Neural progenitor cell (in vitro differentiated cells): ENCODE measurements around the gene CLDND1. TPM values are rescaled to one million over a fixed set of nuclear protein-coding genes. Genes with fewer than 3 reads are reported as not detected.

ENCODE experiments used
- DNase-seq: peaks from one replicate; pipeline ENCODE4 v3.0.0-alpha.2; 2016; ENCODE audit warnings: low spot score
- H2AFZ ChIP-seq: fragments of 200-600 bp; sonication (generic); replicated peaks from 2 replicates; pipeline ENCODE4 v1.6.1; 2016; ENCODE audit warnings: antibody characterized with exemption
- H3F3A ChIP-seq: fragments of 200-600 bp; sonication (generic); 2 replicates; pipeline ENCODE4 v1.6.1; 2016; ENCODE audit warnings: antibody characterized with exemption, low read depth
- H3K27ac ChIP-seq: fragments of 200-600 bp; sonication (generic); 2 replicates; pipeline ENCODE4 v1.5.1; 2016; ENCODE audit warnings: mild to moderate bottlenecking
- H3K27me3 ChIP-seq: fragments of 200-600 bp; sonication (generic); 2 replicates; pipeline ENCODE4 v1.6.1; 2016; ENCODE audit warnings: mild to moderate bottlenecking, moderate library complexity
- H3K36me3 ChIP-seq: fragments of 200-600 bp; sonication (generic); 2 replicates; pipeline ENCODE4 v1.5.1; 2016
- H3K4me1 ChIP-seq: fragments of 200-600 bp; sonication (generic); 2 replicates; pipeline ENCODE4 v1.6.1; 2016; ENCODE audit warnings: mixed run types
- H3K4me2 ChIP-seq: fragments of 200-600 bp; sonication (generic); 2 replicates; pipeline ENCODE4 v1.6.1; 2016
- H3K4me3 ChIP-seq: fragments of 200-600 bp; sonication (generic); 2 replicates; pipeline ENCODE4 v1.5.1; 2016
- H3K79me2 ChIP-seq: fragments of 200-600 bp; sonication (generic); 2 replicates; pipeline ENCODE4 v1.6.1; 2016; ENCODE audit warnings: low read depth
- H3K9ac ChIP-seq: fragments of 200-600 bp; sonication (generic); 2 replicates; pipeline ENCODE4 v1.6.1; 2016
- H3K9me3 ChIP-seq: fragments of 200-600 bp; sonication (generic); 2 replicates; pipeline ENCODE4 v1.5.1; 2016; ENCODE audit warnings: low read depth
- H4K20me1 ChIP-seq: fragments of 200-600 bp; sonication (generic); 2 replicates; pipeline ENCODE4 v1.6.1; 2016; ENCODE audit warnings: low read depth
- H3K27ac Mint-ChIP-seq: 3 replicates; pipeline ENCODE4 v1.8.0; 2021; ENCODE audit warnings: mixed read lengths
- H3K27me3 Mint-ChIP-seq: 2 replicates; pipeline ENCODE4 v1.8.0; 2022; ENCODE audit warnings: low read depth, mild to moderate bottlenecking, inconsistent platforms, moderate library complexity, mixed read lengths; ENCODE audit not compliant: insufficient read depth
- H3K36me3 Mint-ChIP-seq: 3 replicates; pipeline ENCODE4 v1.8.0; 2021; ENCODE audit warnings: mixed read lengths
- H3K4me1 Mint-ChIP-seq: 3 replicates; pipeline ENCODE4 v1.8.0; 2021; ENCODE audit warnings: mixed read lengths
- H3K4me3 Mint-ChIP-seq: 3 replicates; pipeline ENCODE4 v1.8.0; 2021; ENCODE audit warnings: mild to moderate bottlenecking, moderate library complexity, mixed read lengths
- H3K9me3 Mint-ChIP-seq: 3 replicates; pipeline ENCODE4 v1.8.0; 2020; ENCODE audit warnings: mixed read lengths
- EZH2 ChIP-seq: fragments of 200-600 bp; sonication (generic); IDR thresholded peaks from 2 replicates; pipeline ENCODE4 v1.6.1; 2017; ENCODE audit warnings: antibody characterized with exemption, mild to moderate bottlenecking, moderate library complexity
- EZH2phosphoT487 ChIP-seq: fragments of 200-600 bp; sonication (generic); IDR thresholded peaks from 2 replicates; pipeline ENCODE4 v1.6.1; 2017; ENCODE audit warnings: antibody characterized with exemption
- small RNA-seq: library from RNA; depleted of rRNA; stranded (forward); fragments of <200 nt; gene quantifications from one replicate; pipeline ENCODE3, GENCODE V24; 2015
- total RNA-seq: library from RNA; depleted of rRNA; stranded (reverse); fragments of >200 nt; gene quantifications from 2 replicates; pipeline ENCODE4 v1.2.3, GENCODE V29; 2015; ENCODE audit warnings: low replicate concordance
- TF ChIP-seq, protein P1 (sequence below): fragments of 200-600 bp; sonication (generic); IDR thresholded peaks from 2 replicates; pipeline ENCODE4 v1.5.1; 2017; ENCODE audit warnings: antibody characterized with exemption, mild to moderate bottlenecking

Gene CLDND1
- total RNA-seq, 1 donor from 2014 or later, result 176 TPM

DNA sequence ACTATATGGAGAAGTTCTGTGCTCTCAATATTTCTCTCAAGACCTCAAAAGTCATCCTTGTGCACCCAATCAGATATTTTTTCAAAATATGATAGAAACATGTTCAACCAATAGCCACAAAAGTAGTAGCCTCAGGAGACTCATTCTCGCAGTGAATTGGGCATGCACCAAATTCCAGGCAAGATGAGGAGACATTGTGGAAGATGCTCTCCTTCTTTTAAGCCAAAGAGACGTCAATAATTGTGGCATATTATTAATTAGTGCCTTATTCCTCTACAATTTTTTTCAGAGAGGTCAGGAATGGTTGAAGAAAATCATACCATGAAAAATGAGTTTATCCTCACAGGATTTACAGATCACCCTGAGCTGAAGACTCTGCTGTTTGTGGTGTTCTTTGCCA, 25.3 kb downstream of the CLDND1 start, which contains the start of gene OR5K2:
Gene OR5K2 (plus strand): TSS at position 301 of the 400 bp plus-strand sequence. CDS start 0 bp downstream, at position 301.
- Mint-ChIP-seq H3K9me3 (no peaks in the 10 kb centered on the region), H3K27ac (no peak within 1 kb of the TSS)

DNA sequence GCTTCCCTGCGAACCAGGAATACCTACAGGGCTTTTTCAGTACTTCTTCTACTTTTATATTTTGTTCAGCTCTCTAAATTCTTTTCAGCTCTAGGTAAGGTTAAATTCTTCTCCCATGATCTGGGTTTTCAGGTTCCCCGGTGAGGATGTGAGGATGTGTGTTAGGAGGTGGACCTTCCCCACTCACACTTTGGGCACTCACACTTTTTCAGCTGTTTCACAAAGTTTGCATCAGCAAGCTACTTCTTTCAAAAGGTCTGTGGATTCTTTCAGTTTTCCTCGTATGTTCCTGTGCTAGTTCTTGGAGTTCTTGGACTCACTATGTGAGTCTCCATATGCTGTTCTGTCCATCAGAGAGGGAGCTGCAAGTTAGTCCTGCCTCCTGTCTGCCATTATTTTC, 39.1 kb downstream of the CLDND1 start:
- Histone ChIP-seq H3K79me2 (no peaks in the 10 kb centered on the region), H3K9me3 (peaks cover 2% of the 10 kb centered on the region), H4K20me1 (no peaks in the 10 kb centered on the region), H3K27me3 (no peaks in the 10 kb centered on the region), H3F3A (no peaks in the 10 kb centered on the region), H3K36me3 (no peaks in the 10 kb centered on the region), H3K9ac (no peak overlapping the region), H3K4me3 (no peak overlapping the region), H3K27ac (no peak overlapping the region), H3K4me2 (no peak overlapping the region), H2AFZ (no peak overlapping the region), H3K4me1 (no peaks in the 10 kb centered on the region)
- Mint-ChIP-seq H3K4me1 (peaks cover 8% of the 10 kb centered on the region), H3K9me3 (peaks cover 10% of the 10 kb centered on the region), H3K4me3 (no peak overlapping the region), H3K36me3 (no peaks in the 10 kb centered on the region), H3K27ac (no peak overlapping the region), H3K27me3 (peaks cover 10% of the 10 kb centered on the region)
- DNase-seq, result no peak
- TF ChIP-seq EZH2 (no peak), EZH2phosphoT487 (no peak)
- TF ChIP-seq, protein P1, sequence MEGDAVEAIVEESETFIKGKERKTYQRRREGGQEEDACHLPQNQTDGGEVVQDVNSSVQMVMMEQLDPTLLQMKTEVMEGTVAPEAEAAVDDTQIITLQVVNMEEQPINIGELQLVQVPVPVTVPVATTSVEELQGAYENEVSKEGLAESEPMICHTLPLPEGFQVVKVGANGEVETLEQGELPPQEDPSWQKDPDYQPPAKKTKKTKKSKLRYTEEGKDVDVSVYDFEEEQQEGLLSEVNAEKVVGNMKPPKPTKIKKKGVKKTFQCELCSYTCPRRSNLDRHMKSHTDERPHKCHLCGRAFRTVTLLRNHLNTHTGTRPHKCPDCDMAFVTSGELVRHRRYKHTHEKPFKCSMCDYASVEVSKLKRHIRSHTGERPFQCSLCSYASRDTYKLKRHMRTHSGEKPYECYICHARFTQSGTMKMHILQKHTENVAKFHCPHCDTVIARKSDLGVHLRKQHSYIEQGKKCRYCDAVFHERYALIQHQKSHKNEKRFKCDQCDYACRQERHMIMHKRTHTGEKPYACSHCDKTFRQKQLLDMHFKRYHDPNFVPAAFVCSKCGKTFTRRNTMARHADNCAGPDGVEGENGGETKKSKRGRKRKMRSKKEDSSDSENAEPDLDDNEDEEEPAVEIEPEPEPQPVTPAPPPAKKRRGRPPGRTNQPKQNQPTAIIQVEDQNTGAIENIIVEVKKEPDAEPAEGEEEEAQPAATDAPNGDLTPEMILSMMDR, result no peak

More for the DNA sequence above, 25.3 kb downstream of the CLDND1 start, which contains the start of gene OR5K2:
- no peak within 1 kb of the TSS for H2AFZ ChIP-seq
- H3K9me3 ChIP-seq, result no peaks in the 10 kb centered on the region
- H3K4me3 Mint-ChIP-seq, result no peak within 1 kb of the TSS
- no peaks in the 10 kb centered on the region for H3K36me3 Mint-ChIP-seq
- no peaks in the 10 kb centered on the region for H3K79me2 ChIP-seq
- no peaks in the 10 kb centered on the region for H4K20me1 ChIP-seq
- no peaks in the 10 kb centered on the region for H3K36me3 ChIP-seq
- TF ChIP-seq, protein P1, result no peak
- TF ChIP-seq EZH2phosphoT487 (no peak), EZH2 (no peak)
- no peak within 1 kb of the TSS for H3K9ac ChIP-seq
- DNase-seq, result no peak
- H3K4me1 Mint-ChIP-seq, result no peaks in the 10 kb centered on the region
- no peak within 1 kb of the TSS for H3K4me3 ChIP-seq
- H3F3A ChIP-seq, result no peaks in the 10 kb centered on the region
- H3K27ac ChIP-seq, result no peak within 1 kb of the TSS
- no peaks in the 10 kb centered on the region for H3K4me1 ChIP-seq
- H3K27me3 ChIP-seq, result no peaks in the 10 kb centered on the region
- no peak within 1 kb of the TSS for H3K4me2 ChIP-seq
- peaks cover 2% of the 10 kb centered on the region for H3K27me3 Mint-ChIP-seq

DNA sequence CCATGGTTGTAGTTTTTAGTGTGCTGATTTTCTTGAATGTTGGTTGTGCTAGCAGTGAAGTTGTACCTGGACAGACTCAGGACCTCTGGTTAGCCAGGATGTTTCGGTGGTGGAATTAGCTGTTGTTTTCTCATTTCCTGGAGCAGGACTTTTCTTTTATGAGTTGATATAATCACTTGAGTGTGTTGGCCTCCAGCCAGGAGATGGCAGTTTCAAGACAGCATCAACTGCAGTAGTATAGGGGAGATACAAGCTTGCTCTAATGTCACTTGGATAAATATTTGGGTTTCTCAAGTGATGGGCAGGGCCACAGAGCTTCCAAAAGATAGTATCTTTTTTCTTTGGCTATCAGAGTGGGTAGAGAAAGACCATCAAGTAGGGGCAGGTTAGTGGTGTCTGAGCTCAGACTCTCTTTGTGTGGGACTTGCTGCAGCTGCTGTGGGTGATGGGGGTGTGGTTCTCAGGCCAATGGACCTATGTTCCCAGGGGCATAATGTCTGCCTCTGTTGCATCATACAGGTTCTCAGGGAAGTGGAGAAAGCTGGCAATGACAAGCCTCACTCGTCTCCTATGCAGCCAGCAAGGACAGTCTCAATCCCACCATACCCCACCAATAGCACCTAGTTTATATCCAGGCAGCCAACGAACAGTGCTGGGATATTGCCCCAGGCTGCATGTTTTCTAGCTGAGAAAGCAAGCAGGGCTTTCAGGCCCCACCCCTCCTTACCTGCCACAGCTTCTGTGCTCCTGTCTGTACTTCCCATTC, 39.8 kb downstream of the CLDND1 start:
- Histone ChIP-seq H3K79me2 (no peaks in the 10 kb centered on the region), H3K4me1 (no peaks in the 10 kb centered on the region), H3K27ac (no peak overlapping the region), H4K20me1 (no peaks in the 10 kb centered on the region), H3K9ac (no peak overlapping the region), H3K4me2 (no peak overlapping the region), H3K36me3 (no peaks in the 10 kb centered on the region), H3F3A (no peaks in the 10 kb centered on the region), H2AFZ (no peak overlapping the region), H3K9me3 (peaks cover 2% of the 10 kb centered on the region), H3K27me3 (no peaks in the 10 kb centered on the region), H3K4me3 (no peak overlapping the region)
- peaks cover 8% of the 10 kb centered on the region for H3K4me1 Mint-ChIP-seq
- H3K27ac Mint-ChIP-seq, result no peak overlapping the region
- H3K36me3 Mint-ChIP-seq, result no peaks in the 10 kb centered on the region
- TF ChIP-seq, protein P1, result no peak
- TF ChIP-seq EZH2phosphoT487, result no peak
- DNase-seq, result no peak
- H3K27me3 Mint-ChIP-seq, result peaks cover 10% of the 10 kb centered on the region
- no peak overlapping the region for H3K4me3 Mint-ChIP-seq
- H3K9me3 Mint-ChIP-seq, result peaks cover 8% of the 10 kb centered on the region

Small RNAs within 50 kb of the gene (small RNA-seq; reads per million reads assigned to genes)
- not detected for gene RPL38P4

Other genes starting within 250 kb of the CLDND1 start
- not detected in 2 replicates for gene OR5H2, start 240.4 kb downstream of the CLDND1 start, total RNA-seq
- not detected in 2 replicates for gene OR5K4, start 169.0 kb downstream of the CLDND1 start, total RNA-seq
- gene OR5K3, start 132.2 kb downstream of the CLDND1 start, total RNA-seq, result not detected in 2 replicates
- not detected in 2 replicates for gene OR5K1, start 59.7 kb downstream of the CLDND1 start, total RNA-seq
- not detected in 2 replicates for gene OR5K2, start 25.2 kb downstream of the CLDND1 start, total RNA-seq
- gene GPR15, start 9.1 kb upstream of the CLDND1 start, total RNA-seq, result not detected in 2 replicates
- 26.3 and 31.3 TPM in 2 replicates for gene CPOX, start 70.7 kb upstream of the CLDND1 start, total RNA-seq
- gene ST3GAL6, start 240.4 kb upstream of the CLDND1 start, total RNA-seq, result 13.5 and 18.6 TPM in 2 replicates